Stimulated activated CD4-positive, alpha-beta T cell treated with anti-CD3 and anti-CD28 coated beads, Interleukin-2, amount 100 ng/mL, for 48 hours (primary cell): ENCODE measurements around the gene CD80.

ENCODE experiments used
- DNase-seq, 2 donors: peaks; one replicate each; pipeline ENCODE4 v3.0.0-alpha.2; 2020

The CD80 gene

GRCh38 chr3:119492128-119492527 lies 67.3 kb downstream of the CD80 start:
- DNase-seq = no peak

DNA sequence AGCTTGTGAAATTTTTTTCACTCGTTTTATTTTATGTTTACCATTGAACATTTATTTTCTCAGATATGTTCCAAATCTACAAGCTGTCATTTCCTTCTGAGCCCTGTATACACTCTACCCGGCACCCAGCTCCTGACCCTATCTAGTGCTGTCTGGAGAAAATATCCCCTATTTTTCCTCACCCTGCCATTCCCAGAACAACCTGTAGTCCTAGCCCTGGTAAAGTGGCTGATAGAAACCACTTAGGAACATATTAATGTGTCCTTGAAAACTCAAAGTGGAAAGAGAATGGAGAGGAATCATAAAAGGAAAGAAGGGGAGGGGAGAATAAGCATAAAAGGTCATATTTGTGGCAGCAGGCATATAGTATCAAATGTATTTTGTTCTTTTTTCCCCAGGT lies 69.3 kb downstream of the CD80 start:
- no peak for DNase-seq

DNA sequence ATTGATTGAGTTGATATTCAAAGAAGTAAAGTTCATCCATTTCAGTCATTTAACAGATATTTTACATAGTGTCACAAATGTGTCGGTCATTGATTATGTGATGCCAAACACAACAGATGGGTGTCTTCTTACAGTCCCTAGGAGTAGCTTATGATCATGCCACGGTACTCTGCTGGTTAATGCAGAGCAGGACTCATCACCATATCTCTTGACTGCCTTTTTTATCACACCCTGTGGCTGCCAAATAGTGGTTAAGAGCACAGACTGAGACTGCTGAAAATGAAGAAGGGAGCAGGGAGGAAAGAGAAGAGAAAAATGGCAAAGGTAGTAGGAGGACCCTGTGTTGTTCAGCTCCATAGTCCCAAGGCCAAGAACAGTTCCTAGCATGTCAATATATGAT lies 73.9 kb downstream of the CD80 start:
- no peak for DNase-seq

GRCh38 chr3:119483101-119483500 lies 76.3 kb downstream of the CD80 start:
- no peak for DNase-seq

DNA sequence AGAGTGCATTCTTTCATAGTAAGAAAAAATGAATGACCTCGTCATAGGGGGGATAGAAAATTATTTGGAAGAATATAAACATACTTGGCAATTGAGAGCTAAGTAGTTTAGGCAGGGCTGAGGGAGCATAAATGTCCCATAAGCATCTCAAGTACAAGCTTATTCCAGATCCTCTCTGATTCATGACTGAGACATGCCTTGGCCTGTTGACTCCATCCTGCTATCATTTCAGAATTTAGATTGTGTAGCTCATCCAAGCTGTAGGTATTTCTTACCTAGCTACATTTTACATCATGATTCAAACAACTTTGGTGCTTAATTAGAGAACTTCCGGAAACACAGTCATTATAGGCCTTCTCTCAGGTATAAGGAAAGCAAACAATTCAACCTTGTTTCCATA lies 78.3 kb downstream of the CD80 start:
- no peak for DNase-seq
